T1000 (cell line): Measurements from ENCODE around the gene GBGT1.
"Not testable (repeated sequence)": the region's sequence is repeated elsewhere in the genome, so short reads cannot be mapped to it uniquely, and the experiment has no call there.

Experiments
- DNase-seq: peaks from one replicate; lab custom pipeline; 2025; ENCODE audit warnings: mixed read lengths; lab: John Stamatoyannopoulos, UW

Gene GBGT1

GRCh38 chr9:133195029-133195428 is 31.3 kb upstream of the GBGT1 start:
- no peak for DNase-seq

- DNase-seq, result no peak
Measured at GRCh38 chr9:133194597-133194996, 30.9 kb upstream of the GBGT1 start.

GRCh38 chr9:133191989-133192388 is 28.3 kb upstream of the GBGT1 start:
- DNase-seq, result no peak

GRCh38 chr9:133189826-133190225 is 26.1 kb upstream of the GBGT1 start:
- no peak for DNase-seq

- DNase-seq, result no peak
Measured at GRCh38 chr9:133188843-133189180, 25.1 kb upstream of the GBGT1 start.

GRCh38 chr9:133188006-133188842 is 24.5 kb upstream of the GBGT1 start:
- no peak for DNase-seq

- DNase-seq, result no peak
Measured at GRCh38 chr9:133187561-133188005, 23.9 kb upstream of the GBGT1 start.

GRCh38 chr9:133186736-133187135 is 23.0 kb upstream of the GBGT1 start:
- no peak for DNase-seq

- no peak for DNase-seq
Measured at GRCh38 chr9:133184971-133185370, 21.3 kb upstream of the GBGT1 start.

GRCh38 chr9:133182151-133182550 is 18.4 kb upstream of the GBGT1 start:
- no peak for DNase-seq

GRCh38 chr9:133181561-133181960 is 17.8 kb upstream of the GBGT1 start:
- no peak for DNase-seq

GRCh38 chr9:133180953-133181352 is 17.2 kb upstream of the GBGT1 start:
- DNase-seq, result no peak

GRCh38 chr9:133173056-133173455 is 9.3 kb upstream of the GBGT1 start:
- no peak for DNase-seq

- DNase-seq, result no peak
Measured at GRCh38 chr9:133171161-133171961, 7.6 kb upstream of the GBGT1 start.

GRCh38 chr9:133170716-133171115 is 7.0 kb upstream of the GBGT1 start:
- DNase-seq, result no peak

GRCh38 chr9:133169687-133170086 is 6.0 kb upstream of the GBGT1 start:
- not testable (repeated sequence) for DNase-seq

- DNase-seq, result no peak
Measured at GRCh38 chr9:133169102-133169501, 5.4 kb upstream of the GBGT1 start.

- no peak for DNase-seq
Measured at GRCh38 chr9:133168432-133168831, 4.7 kb upstream of the GBGT1 start.

- DNase-seq, result no peak
Measured at GRCh38 chr9:133167769-133168168, 4.1 kb upstream of the GBGT1 start.

GRCh38 chr9:133167096-133167730 is 3.5 kb upstream of the GBGT1 start:
- no peak for DNase-seq

GRCh38 chr9:133166392-133166791 is 2.7 kb upstream of the GBGT1 start:
- no peak for DNase-seq

GRCh38 chr9:133165452-133165730 is 1.7 kb upstream of the GBGT1 start:
- DNase-seq, result no peak

- no peak for DNase-seq
Measured at GRCh38 chr9:133164191-133164590, 477 bp upstream of the GBGT1 start.
